ENCODE data around the gene MSMB. TPM values are rescaled to one million over a fixed set of nuclear protein-coding genes. Genes with fewer than 3 reads are reported as not detected.

The MSMB gene
- total RNA-seq, 2 donors from 2014 or later, result not detected

- H3K36me3 Mint-ChIP-seq (ENCODE audit: insufficient read depth in 2 of 2), result peaks cover 0 to 4% of the 10 kb centered on the region in 2 donors
- peak overlapping the region; percentile 96 for H3K27ac Mint-ChIP-seq
- no peaks in the 10 kb centered on the region for H3K9me3 Mint-ChIP-seq
- H3K4me1 Mint-ChIP-seq (ENCODE audit: low read depth), result peaks cover 89% of the 10 kb centered on the region
- ATAC-seq (replicated peaks in 1 of 2), result peak; percentile 96 to 97
- peak; percentile 87 to 91 for DNase-seq
- no peaks in the 10 kb centered on the region for H3K27me3 Mint-ChIP-seq (ENCODE audit: low read depth)
- peak overlapping the region; percentile 87 to 89 for H3K4me3 Mint-ChIP-seq
Observed at GRCh38 chr10:46022978-46023702, 22.9 kb downstream of the MSMB start.

- Mint-ChIP-seq H3K27me3 (ENCODE audit: low read depth) (no peaks in the 10 kb centered on the region), H3K27ac (peak overlapping the region; percentile 43), H3K9me3 (no peaks in the 10 kb centered on the region), H3K4me1 (ENCODE audit: low read depth) (peaks cover 75% of the 10 kb centered on the region), H3K4me3 (no peak overlapping the region), H3K36me3 (ENCODE audit: insufficient read depth in 2 of 2) (peaks cover 0 to 4% of the 10 kb centered on the region in 2 donors)
- no peak for DNase-seq
- no peak for ATAC-seq (replicated peaks in 1 of 2)
Observed at GRCh38 chr10:46020344-46020657, 25.8 kb downstream of the MSMB start.

GRCh38 chr10:46019569-46020343 lies 26.3 kb downstream of the MSMB start:
- Mint-ChIP-seq H3K4me3 (peak overlapping the region; percentile 31 to 50), H3K36me3 (ENCODE audit: insufficient read depth in 2 of 2) (peaks cover 3 to 6% of the 10 kb centered on the region in 2 donors), H3K4me1 (ENCODE audit: low read depth) (peaks cover 76% of the 10 kb centered on the region), H3K9me3 (no peaks in the 10 kb centered on the region), H3K27me3 (ENCODE audit: low read depth) (no peaks in the 10 kb centered on the region), H3K27ac (peak overlapping the region; percentile 43)
- ATAC-seq (replicated peaks in 1 of 2), result no peak
- DNase-seq, result peak in 1 of 2 donors; percentile 7

- H3K9me3 Mint-ChIP-seq, result no peaks in the 10 kb centered on the region
- H3K4me3 Mint-ChIP-seq, result no peak overlapping the region
- peaks cover 75% of the 10 kb centered on the region for H3K4me1 Mint-ChIP-seq (ENCODE audit: low read depth)
- peaks cover 3 to 12% of the 10 kb centered on the region in 2 donors for H3K36me3 Mint-ChIP-seq (ENCODE audit: insufficient read depth in 2 of 2)
- DNase-seq, result no peak
- H3K27ac Mint-ChIP-seq, result no peak overlapping the region
- H3K27me3 Mint-ChIP-seq (ENCODE audit: low read depth), result no peaks in the 10 kb centered on the region
- no peak for ATAC-seq (replicated peaks in 1 of 2)
Observed at GRCh38 chr10:46019177-46019528, 26.9 kb downstream of the MSMB start.

GRCh38 chr10:46018453-46019176 lies 27.5 kb downstream of the MSMB start:
- H3K27ac Mint-ChIP-seq, result peak overlapping the region; percentile 94
- peaks cover 69% of the 10 kb centered on the region for H3K4me1 Mint-ChIP-seq (ENCODE audit: low read depth)

GRCh38 chr10:46017733-46018132 lies 28.3 kb downstream of the MSMB start:
- ATAC-seq (replicated peaks in 1 of 2), result no peak
- Mint-ChIP-seq H3K4me3 (no peak overlapping the region), H3K27me3 (ENCODE audit: low read depth) (no peaks in the 10 kb centered on the region), H3K36me3 (ENCODE audit: insufficient read depth in 2 of 2) (peaks cover 3 to 15% of the 10 kb centered on the region in 2 donors), H3K4me1 (ENCODE audit: low read depth) (peaks cover 60% of the 10 kb centered on the region), H3K27ac (peak overlapping the region; percentile 94), H3K9me3 (no peaks in the 10 kb centered on the region)
- DNase-seq, result no peak

More at GRCh38 chr10:46018453-46019176, 27.5 kb downstream of the MSMB start:
- Mint-ChIP-seq H3K36me3 (ENCODE audit: insufficient read depth in 2 of 2) (peaks cover 3 to 15% of the 10 kb centered on the region in 2 donors), H3K9me3 (no peaks in the 10 kb centered on the region), H3K27me3 (ENCODE audit: low read depth) (no peaks in the 10 kb centered on the region), H3K4me3 (no peak overlapping the region)
- no peak for DNase-seq
- no peak for ATAC-seq (replicated peaks in 1 of 2)

GRCh38 chr10:46016811-46017210 lies 29.3 kb downstream of the MSMB start:
- ATAC-seq (replicated peaks in 1 of 2) (no peak), DNase-seq (no peak)
- Mint-ChIP-seq H3K9me3 (no peaks in the 10 kb centered on the region), H3K36me3 (ENCODE audit: insufficient read depth in 2 of 2) (peaks cover 3 to 18% of the 10 kb centered on the region in 2 donors), H3K27me3 (ENCODE audit: low read depth) (no peaks in the 10 kb centered on the region), H3K27ac (peak overlapping the region; percentile 80), H3K4me1 (ENCODE audit: low read depth) (peaks cover 51% of the 10 kb centered on the region), H3K4me3 (no peak overlapping the region)

GRCh38 chr10:46016190-46016589 lies 29.9 kb downstream of the MSMB start:
- ATAC-seq (replicated peaks in 1 of 2) (no peak), DNase-seq (no peak)
- Mint-ChIP-seq H3K27me3 (ENCODE audit: low read depth) (no peaks in the 10 kb centered on the region), H3K4me1 (ENCODE audit: low read depth) (peaks cover 46% of the 10 kb centered on the region), H3K4me3 (no peak overlapping the region), H3K9me3 (no peaks in the 10 kb centered on the region), H3K36me3 (ENCODE audit: insufficient read depth in 2 of 2) (peaks cover 3 to 19% of the 10 kb centered on the region in 2 donors), H3K27ac (no peak overlapping the region)

- no peaks in the 10 kb centered on the region for H3K27me3 Mint-ChIP-seq (ENCODE audit: low read depth)
- DNase-seq (no peak), ATAC-seq (replicated peaks in 1 of 2) (peak; percentile 29 to 38)
- peak overlapping the region; percentile 67 for H3K27ac Mint-ChIP-seq
- H3K4me1 Mint-ChIP-seq (ENCODE audit: low read depth), result peaks cover 37% of the 10 kb centered on the region
- H3K36me3 Mint-ChIP-seq (ENCODE audit: insufficient read depth in 2 of 2), result peaks cover 3 to 19% of the 10 kb centered on the region in 2 donors
- no peaks in the 10 kb centered on the region for H3K9me3 Mint-ChIP-seq
- H3K4me3 Mint-ChIP-seq, result no peak overlapping the region
Observed at GRCh38 chr10:46014683-46015405, 31.2 kb downstream of the MSMB start.

GRCh38 chr10:46014206-46014605 lies 31.9 kb downstream of the MSMB start:
- H3K27me3 Mint-ChIP-seq (ENCODE audit: low read depth), result no peaks in the 10 kb centered on the region
- no peaks in the 10 kb centered on the region for H3K9me3 Mint-ChIP-seq
- H3K27ac Mint-ChIP-seq, result peak overlapping the region; percentile 65
- H3K4me3 Mint-ChIP-seq, result no peak overlapping the region
- no peak for DNase-seq
- no peak for ATAC-seq (replicated peaks in 1 of 2)
- H3K4me1 Mint-ChIP-seq (ENCODE audit: low read depth), result peaks cover 31% of the 10 kb centered on the region
- peaks cover 3 to 19% of the 10 kb centered on the region in 2 donors for H3K36me3 Mint-ChIP-seq (ENCODE audit: insufficient read depth in 2 of 2)

- Mint-ChIP-seq H3K4me3 (no peak overlapping the region), H3K27ac (peak overlapping the region; percentile 63), H3K36me3 (ENCODE audit: insufficient read depth in 2 of 2) (peaks cover 6 to 27% of the 10 kb centered on the region in 2 donors), H3K27me3 (ENCODE audit: low read depth) (no peaks in the 10 kb centered on the region), H3K4me1 (ENCODE audit: low read depth) (peaks cover 18% of the 10 kb centered on the region), H3K9me3 (no peaks in the 10 kb centered on the region)
- DNase-seq (no peak), ATAC-seq (replicated peaks in 1 of 2) (no peak)
Observed at GRCh38 chr10:46012746-46013145, 33.3 kb downstream of the MSMB start.

- peaks cover 7 to 18% of the 10 kb centered on the region in 2 donors for H3K36me3 Mint-ChIP-seq (ENCODE audit: insufficient read depth in 2 of 2)
- H3K4me3 Mint-ChIP-seq, result no peak overlapping the region
- DNase-seq (no peak), ATAC-seq (replicated peaks in 1 of 2) (no peak)
- peak overlapping the region; percentile 64 for H3K27ac Mint-ChIP-seq
- no peaks in the 10 kb centered on the region for H3K9me3 Mint-ChIP-seq
- no peaks in the 10 kb centered on the region for H3K4me1 Mint-ChIP-seq (ENCODE audit: low read depth)
- no peaks in the 10 kb centered on the region for H3K27me3 Mint-ChIP-seq (ENCODE audit: low read depth)
Observed at GRCh38 chr10:46006219-46006618, 39.9 kb downstream of the MSMB start.
